ENCODE measurements around the gene MYO1B.

Gene MYO1B

DNA sequence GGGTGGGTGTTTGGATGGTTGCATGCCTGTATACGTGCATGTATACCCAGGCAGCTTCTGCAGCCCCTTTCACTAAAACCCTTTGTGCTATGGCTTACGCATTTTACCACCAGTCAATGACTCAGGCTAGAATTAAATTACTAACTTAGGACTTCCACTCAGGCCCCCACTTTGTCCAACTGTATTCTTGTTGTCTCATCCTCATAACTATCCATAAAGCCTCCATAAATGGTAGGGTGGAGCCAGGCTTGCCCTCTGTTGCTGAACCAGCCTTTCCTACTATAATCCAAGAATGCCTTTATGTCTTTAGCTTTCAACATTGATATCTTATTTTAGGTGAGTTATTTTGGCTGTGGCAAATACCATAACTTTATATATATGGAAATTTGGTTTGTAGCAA lies 119.9 kb downstream of the MYO1B start:
- no peak for ATAC-seq

DNA sequence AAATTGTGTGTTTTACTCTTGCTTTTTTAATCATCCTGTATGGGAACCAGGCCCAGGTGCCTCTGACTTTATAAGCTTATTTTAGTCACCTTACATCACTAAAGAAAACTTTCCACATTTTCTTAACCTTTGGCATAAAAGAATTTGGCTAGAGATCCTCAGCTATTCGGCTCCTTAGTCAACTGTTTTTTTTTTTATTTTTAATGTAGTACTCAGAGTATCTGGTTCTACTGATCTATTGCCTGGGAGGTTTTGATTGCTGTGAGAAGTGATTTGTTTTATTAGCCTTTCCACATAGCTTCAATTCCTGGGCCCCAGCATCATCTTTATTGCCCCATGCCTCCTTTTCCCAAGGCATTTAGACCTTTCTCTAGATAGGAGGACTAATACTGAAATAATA lies 121.0 kb downstream of the MYO1B start:
- no peak for ATAC-seq

DNA sequence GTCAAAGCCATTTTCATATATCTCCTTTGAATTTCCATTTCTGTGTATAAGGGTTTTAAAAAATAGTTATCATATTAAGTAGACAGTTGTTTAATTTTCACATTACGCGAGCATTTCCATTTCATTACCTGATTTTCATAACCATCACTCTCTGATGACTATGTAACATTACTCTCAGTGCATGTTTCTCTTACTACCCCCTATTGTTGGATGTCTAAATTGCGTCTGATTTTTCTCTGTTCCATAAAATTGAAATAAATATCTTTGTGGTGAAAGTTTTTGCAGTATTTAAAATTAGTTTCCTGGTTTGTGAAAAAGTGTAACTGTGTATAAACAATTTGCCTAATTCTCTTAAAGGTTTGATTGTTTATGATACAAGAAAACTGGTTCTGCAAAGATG lies 123.8 kb downstream of the MYO1B start:
- ATAC-seq: no peak

DNA sequence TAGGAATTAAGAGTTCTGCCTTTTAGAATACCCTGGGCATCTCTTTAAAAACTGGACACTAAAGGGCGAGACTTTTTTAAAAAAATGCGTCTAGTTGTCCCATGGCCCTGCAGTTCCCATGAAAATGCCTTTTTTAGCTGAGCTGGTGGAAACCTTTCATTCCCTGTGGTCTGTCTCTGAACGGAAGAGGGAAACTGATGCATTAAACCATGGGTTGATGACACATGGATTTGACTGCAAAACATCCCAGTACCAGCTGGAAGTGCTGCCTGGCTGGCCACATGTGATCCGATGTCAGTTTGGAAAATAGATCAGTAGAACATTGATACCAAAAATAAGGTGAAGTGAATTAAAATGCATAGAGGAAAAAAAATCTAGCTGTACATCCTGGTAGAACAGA lies 129.2 kb downstream of the MYO1B start:
- no peak for ATAC-seq

DNA sequence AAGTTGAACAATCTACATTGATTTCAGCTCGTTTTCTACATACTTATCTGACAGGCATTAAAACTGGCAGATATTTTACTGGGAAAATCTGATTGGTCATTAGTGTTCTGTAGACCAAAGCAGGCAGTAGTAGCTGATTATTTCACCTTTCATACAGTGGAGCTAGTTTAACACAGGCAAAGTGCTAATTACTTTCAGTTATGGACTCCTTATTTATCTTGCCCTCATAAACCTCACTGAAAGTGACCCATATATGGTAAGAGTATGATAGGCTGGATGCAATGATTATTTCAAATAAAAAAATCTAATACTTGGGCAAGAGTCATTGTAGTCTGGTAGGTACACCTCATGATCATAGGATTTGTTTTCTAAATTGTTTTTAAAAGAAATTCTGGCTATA lies 129.7 kb downstream of the MYO1B start:
- ATAC-seq: no peak

DNA sequence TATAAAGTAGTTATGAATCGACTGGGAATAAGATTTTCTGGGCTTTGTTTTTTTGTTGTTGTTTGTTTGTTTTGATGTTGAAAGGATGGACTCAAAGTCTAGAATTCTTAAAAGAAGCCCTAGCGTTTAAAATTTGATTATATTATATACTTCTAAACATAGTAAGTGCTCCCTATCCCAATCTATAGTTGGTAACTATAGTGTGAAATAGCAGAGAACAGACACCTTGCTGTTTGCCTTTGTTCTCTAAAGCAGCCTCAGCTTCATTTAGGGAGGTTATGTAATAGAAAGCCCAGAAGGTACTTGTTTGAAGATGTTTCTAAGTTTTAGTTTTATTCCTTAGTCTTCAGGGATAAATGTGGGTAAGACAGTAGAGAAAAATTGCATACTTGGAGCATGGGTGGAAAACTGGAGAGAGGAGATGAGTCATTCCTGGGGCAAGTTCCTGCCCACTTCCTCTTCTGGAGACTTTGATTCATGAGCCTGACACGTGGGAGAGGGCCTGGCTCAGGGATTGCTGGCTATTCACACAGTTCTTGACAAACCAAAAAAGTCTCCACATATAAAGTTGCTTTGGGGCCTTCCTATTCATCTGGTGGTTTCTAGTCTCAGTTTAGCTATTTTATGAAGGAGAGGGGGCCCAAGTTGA lies 131.9 kb downstream of the MYO1B start:
- peak in 1 of 2 donors; percentile 17 for ATAC-seq

DNA sequence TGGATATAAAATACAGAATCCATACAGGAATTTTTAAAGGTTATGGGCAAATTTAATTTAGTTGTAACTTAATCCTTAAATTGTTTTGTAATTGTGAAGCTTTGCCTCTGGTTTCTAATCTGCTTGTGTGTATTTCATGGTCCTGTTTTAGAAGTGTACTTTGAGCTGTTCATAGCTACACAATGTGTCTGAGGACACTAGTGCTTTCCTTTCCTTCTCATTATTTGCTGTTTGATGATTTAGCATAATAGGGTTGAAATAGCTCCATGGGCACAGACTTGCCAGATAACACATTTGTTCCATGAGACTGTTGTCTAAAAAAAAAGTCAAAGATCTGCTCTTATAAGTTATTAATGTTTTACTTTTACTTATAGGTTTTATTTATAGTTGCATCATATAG lies 134.2 kb downstream of the MYO1B start:
- no peak for ATAC-seq

DNA sequence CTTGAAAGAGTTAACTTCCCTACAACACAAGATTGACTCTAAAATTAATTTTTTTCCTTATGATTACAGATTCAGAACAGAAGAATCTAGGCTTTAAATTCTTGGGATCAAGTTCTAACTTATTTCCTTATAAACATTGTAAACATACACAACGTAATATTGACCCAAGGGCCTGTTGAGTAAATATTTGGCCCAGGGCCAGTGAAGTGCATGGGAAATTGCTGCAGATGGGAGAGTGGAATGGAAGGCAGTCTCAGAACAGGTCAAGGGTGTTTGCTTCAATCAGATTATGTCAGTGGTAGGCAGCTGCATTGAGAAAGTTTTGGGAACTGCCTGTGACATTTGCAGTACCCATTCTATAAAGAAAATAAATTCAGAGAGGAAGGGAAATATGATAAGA lies 137.6 kb downstream of the MYO1B start:
- ATAC-seq: no peak

DNA sequence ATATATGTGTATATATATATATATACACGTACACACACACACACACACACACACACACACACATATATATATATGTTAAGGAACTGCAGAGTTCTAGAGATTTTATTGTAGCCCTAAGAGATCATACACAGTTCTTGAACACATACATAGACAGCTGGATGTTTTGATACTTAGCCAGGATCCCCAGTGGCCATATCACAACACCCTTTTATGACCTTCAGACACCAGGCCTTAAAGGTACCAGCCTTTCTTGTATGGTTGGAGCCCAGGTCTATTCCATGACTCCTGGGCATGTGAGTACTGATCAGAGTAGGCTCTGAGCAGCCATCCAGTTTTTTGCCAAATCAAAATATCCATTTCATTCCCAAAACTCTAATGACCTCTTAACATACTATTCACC lies 138.3 kb downstream of the MYO1B start:
- no peak for ATAC-seq

DNA sequence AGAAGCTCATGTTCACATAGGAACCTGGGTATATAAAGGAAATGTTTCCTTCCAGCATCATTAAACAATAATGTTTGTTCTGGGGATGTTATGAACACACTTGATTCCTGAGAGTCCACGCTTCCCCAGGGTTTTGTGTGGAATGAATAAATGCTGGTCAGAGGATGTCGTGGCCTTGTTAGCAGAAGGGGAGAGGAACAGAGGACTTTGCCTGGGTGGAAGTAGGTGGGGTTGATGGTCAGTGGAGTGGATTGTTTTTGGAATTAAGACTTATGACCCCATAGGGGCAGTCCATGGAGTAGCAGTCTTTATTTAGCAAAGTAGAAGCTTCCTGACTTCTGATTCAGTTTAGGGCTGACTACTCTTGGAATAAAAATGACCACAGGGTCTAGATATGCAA lies 139.6 kb downstream of the MYO1B start:
- ATAC-seq: no peak

DNA sequence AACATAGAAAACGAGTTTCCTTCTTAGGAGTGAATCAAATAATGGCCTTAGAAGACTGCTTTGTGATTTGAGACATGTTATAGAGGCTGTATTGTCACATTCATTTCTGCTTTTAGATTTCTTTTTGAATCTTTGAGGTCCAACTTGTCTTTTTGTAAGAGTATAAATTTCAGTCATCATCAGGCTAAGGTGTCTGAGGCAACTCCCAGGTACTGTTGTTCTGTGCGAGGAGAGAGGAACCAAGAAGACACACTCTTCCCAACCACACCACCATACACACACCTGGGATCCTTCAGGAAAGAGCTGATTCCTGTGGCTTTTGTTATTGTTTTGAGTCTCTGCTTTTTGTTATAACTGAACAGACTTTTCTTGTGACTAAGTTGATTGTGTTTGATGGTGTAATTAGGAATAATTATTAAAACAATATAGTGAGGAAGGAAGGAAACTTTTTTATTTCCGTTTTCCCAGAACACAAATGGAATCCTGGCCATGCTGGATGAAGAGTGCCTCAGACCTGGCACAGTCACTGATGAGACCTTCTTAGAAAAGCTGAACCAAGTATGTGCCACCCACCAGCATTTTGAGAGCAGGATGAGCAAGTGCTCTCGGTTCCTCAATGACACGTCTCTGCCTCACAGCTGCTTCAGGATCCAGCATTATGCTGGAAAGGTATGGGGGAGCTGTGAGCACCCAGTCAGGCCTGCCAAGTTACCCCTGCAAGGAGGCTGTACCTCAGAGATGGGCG lies 140.4 kb downstream of the MYO1B start:
- no peak for ATAC-seq

DNA sequence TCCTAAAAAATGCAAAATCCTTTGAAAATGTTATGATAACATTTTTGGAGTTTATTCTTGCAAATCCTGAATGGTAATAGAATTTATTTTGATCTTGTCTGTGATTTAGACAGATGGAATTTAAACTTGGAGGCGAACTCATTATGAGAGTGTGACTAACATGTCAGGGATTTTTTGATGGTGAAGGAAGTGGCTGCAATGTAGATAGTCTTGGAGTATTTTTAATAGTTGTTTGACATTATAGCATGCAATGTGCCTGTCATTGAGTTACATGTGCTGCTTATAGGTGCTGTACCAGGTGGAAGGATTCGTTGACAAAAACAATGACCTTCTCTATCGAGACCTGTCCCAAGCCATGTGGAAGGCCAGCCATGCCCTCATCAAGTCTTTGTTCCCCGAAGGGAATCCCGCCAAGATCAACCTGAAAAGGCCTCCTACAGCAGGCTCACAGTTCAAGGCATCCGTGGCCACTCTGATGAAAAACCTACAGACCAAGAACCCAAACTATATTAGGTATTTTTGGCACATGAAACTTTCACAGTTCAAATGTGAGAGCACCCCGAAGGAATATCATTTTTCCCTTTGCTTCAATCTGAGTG lies 141.8 kb downstream of the MYO1B start:
- ATAC-seq: no peak

DNA sequence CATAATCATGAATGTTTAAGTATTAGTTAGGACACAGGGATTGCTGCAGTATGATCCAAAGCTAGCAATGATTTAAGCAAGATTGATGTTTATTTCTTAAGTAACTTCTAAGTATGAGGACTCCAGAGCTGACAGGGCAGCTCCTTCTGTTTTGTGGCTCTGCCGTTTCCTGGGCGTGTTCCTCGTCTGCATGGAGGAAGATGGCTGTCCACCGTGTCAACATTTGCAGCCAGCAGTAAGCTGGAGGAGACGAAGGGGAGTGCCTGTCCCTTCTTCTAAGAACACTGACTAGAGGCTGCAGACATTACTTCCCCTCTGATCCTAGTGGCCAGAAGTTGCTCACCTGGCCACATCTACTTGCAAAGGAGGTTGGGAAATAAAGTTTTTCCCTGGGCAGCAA lies 144.1 kb downstream of the MYO1B start:
- ATAC-seq: no peak

DNA sequence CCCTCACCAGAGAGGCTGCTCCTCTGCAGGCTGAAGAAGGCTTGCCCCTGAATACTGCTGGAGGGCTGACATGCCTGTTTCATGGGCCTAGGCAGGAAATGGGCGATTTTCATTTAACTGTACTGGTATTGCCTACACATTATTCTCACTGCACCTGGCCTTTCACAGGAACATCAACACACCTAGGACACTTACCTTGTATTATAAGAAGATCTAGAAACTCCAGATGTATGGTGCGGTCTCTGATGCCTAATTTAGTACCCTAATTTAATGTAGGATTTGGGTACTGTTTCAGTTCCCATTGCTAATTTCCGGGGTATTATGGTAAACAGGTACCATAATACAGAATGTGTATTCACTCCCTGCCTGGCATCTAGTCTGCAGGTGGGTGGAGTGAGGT lies 146.0 kb downstream of the MYO1B start:
- ATAC-seq: no peak

DNA sequence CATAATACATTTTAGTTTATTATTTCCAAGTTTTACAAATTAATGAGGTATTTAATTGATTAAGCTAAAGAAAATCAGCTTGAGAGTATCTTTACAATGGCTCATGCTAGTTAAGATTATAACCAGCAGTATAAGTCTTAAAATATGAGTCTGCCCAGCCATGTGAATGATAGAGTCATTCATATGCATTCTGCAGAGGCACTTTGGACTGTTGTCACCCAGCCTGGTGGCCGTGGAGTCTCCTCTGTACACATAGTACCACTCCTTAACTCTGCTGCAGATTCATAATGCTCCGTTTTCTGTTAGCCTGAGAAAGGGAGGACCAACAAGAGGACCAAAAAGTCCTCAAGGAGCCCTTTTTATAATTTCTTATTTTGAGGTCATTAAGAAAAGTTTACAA lies 148.8 kb downstream of the MYO1B start:
- no peak for ATAC-seq

DNA sequence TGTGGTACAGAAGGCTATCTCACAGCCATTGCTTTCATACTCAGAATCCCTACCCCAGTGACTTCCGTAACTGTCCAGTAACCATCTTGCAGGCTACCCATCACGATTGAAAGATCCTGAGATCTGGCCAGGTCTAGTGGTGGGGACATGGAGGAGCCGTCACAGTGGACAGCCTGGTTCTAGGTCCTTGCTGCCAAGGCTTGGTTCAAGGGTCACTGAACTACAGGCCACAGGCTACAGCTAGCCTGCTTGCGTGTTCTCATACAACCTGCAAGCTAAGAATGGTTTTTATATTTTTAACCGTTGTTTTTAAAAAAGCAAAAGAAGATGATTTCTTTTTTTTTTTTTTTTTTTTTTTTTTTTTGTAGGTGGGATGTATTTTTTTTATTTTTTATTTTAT lies 151.6 kb downstream of the MYO1B start:
- ATAC-seq: no peak

DNA sequence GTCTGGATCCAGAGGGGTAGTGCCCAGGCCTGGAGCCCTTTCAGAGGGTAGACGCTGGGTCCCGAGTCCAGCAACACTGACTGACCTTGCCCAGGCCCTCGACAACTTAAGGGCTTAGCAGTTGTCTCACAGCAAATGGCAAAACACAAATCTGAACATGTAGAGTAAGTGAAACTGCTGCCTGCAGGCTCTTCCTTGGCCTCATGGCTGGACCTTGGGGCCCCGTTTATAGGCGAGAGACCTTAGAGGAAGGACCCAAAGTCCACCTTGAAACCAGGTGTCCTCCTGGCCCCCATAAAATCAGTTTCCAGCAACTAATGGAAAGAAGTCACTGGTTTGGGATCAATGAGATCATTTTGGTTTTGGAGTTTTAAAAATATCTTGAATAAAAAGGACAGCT lies 154.4 kb downstream of the MYO1B start:
- ATAC-seq: no peak

DNA sequence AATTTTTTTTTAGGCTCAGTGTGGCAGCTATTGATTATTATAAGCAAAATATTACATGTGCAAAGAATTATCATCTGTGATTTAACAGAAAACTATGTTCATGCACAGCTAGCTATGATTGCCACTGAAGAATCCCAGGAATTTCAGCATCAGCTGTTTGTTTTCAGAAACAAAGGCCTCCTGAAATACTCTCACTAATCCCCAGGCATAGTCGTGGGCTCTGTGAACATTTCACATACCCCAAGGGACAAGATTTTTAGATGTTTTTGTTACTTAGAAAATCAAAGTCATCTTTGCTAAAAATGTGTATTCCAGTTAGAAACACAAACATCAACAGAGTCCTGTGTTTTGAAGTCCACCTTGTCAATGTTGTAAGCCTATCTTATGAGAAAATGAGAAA lies 156.1 kb downstream of the MYO1B start:
- no peak for ATAC-seq

DNA sequence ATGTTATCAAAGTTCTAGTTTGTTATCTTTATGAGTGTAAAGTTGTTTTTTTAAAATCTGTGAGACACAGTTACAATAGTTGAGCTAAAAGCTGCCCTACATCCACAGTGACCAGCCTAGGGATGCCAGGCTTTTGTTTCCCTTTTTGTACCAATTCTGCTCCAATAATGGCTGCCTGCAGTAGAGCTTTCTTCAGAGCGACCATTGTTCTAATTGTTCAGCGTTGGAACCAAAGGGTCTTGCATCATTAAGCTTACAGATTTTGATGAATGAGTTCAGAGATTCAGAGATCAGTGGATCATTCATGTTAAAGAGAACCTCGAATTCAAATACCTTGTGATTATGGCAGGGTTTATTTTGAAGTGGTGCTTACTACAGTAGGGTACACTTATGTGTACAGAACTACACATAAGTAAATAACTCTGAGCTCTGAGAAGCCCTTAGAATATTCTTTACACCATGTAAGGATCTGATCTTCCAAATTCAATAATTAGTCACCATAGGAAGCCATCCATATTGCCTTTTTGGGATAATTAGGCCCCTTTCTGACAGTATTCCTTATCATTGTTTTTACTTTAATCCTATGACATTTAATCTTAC lies 157.9 kb downstream of the MYO1B start:
- no peak for ATAC-seq

DNA sequence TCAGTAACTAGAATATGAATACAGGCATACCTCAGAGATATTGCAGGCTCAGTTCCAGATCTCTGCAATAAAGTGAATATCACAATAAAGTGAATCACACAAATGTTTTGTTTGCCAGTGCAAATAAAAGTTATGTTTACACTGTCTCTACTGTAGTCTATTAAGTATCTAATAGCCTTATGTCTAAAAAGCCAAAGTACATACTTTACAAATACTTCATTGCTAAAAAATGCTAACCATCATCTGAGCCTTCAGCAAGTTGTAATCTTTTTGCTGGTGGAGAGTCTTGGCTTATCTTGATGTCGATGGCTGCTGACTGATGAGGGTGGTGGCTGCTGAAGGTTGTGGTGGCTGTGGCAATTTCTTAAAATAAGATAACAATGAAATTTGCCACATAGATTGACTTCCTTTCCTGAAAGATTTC lies 159.4 kb downstream of the MYO1B start:
- no peak for ATAC-seq

DNA sequence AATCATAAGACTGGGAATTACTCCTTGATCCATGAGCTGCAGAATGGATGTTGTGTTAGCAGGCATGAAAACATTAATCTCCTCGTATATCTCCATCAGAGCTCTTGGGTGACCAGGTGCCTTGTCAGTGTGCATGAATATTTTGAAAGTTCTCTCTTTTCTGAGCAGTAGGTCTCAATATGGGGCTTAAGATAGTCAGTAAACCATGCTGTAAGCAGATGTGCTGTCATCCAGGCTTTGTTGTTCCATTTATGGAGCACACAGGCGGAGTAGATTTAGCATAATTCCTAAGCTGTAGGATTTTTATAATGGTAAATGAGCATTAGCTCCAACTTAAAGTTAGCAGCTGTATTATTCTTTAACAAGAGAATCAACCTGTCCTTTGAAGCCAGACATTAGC lies 160.3 kb downstream of the MYO1B start:
- ATAC-seq: no peak

DNA sequence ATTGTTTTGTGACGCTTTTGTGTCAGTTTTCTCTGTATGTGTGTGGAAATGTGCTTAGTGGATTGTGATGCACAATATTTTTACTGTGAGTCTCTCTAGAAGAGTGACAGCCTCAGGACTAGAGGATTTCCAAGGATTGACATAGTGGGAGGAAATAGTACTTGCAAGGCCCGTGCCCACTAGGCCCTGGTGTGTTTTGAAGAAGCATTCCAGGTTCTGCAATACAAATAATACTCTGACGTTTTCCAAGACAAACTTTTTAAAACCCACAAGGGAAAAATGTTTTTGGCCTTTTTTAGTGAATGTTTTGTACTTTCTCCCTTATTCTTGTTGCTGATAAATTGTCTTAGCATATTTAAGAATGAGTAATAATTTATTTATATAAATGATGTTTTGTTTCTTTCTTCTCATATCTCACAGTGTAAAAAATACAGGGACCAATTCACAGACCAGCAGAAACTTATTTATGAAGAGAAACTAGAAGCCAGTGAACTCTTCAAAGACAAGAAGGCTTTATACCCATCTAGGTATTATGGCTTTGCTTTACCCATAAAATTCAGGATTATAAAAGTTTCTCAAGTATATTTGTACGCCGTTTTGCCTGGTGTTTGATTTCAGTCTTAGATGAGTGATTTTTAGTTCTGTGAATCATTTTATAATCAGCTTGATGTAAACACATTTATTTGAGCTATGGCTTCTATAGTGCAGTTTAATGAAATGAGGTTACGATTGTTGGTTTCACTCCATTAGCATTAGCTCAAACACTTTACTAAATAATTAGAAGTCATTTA lies 165.6 kb downstream of the MYO1B start:
- no peak for ATAC-seq

DNA sequence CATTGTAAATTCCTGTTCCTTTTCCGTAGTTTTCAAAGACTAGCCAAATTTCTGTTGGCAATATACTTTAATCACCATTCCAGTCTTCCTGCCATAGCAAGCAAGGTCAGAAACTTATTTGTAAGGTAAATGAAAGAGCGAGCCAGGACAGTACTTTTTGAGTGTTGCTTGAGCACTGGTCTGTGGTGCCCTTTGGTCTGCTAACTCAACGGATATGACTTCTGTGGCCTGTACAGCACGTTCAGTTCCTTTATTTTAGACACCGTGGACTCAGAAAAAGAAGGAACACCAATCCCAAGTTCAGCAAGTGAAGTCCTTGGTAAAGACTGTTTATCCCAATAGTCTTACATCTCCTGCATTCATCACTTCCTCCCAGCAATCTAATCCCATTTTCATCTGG lies 166.3 kb downstream of the MYO1B start:
- no peak for ATAC-seq
